ENCODE measurements around the gene SLC24A3.

SLC24A3 gene

DNA sequence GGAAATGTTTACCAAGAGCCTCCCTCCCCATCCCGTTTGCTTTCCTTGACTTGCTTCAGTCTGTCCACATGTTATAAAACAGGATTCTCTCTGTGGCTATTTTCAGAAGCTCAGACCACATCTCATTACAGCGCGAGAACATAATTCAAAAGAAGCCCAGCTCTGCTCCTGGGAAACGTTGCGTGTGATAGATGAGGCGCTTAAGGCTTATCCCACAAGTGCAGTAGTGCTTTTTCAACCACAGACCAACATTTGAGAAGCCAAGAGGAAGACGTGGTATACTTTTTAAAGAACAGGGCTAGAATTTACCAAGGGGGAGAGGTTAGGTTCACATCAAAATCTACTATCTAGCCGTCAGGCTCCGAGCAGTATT is 239.5 kb downstream of the SLC24A3 start:
- no peak for DNase-seq (ENCODE audit: low read depth, low spot score)
- TF ChIP-seq, protein P1, sequence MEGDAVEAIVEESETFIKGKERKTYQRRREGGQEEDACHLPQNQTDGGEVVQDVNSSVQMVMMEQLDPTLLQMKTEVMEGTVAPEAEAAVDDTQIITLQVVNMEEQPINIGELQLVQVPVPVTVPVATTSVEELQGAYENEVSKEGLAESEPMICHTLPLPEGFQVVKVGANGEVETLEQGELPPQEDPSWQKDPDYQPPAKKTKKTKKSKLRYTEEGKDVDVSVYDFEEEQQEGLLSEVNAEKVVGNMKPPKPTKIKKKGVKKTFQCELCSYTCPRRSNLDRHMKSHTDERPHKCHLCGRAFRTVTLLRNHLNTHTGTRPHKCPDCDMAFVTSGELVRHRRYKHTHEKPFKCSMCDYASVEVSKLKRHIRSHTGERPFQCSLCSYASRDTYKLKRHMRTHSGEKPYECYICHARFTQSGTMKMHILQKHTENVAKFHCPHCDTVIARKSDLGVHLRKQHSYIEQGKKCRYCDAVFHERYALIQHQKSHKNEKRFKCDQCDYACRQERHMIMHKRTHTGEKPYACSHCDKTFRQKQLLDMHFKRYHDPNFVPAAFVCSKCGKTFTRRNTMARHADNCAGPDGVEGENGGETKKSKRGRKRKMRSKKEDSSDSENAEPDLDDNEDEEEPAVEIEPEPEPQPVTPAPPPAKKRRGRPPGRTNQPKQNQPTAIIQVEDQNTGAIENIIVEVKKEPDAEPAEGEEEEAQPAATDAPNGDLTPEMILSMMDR (IDR thresholded peaks at IDR 0.05; ENCODE audit: low read depth, low read length), result no peak
- H3K4me3 ChIP-seq (ENCODE audit: low read depth, low read length), result no peak overlapping the region
- in situ Hi-C loops (cut with HindIII; ENCODE audit: low sequenced_read_pairs), result no loop called here

DNA sequence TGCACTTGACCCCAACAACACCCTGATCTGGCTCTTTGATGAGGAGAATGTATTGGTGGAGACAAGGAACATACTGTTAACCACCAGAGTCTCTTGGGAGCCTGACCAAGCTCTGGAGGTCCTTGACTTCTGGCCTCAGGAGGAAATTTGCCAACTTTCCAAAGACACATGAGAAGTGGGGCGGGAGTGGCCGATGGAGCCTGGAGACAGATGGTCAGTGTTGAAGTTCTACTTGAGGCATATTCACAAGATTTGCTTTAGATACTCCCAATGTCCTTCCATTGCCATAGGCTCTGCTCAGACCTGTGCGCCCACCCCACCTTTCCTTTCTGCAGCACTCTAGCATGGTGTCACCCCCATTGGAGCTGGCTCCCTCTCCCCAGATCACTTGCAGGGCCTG is 241.0 kb downstream of the SLC24A3 start:
- no peak overlapping the region for H3K4me3 ChIP-seq (ENCODE audit: low read depth, low read length)
- in situ Hi-C loops (cut with HindIII; ENCODE audit: low sequenced_read_pairs), result no loop called here
- no peak for DNase-seq (ENCODE audit: low read depth, low spot score)
- TF ChIP-seq, protein P1 (IDR thresholded peaks at IDR 0.05; ENCODE audit: low read depth, low read length), result no peak

DNA sequence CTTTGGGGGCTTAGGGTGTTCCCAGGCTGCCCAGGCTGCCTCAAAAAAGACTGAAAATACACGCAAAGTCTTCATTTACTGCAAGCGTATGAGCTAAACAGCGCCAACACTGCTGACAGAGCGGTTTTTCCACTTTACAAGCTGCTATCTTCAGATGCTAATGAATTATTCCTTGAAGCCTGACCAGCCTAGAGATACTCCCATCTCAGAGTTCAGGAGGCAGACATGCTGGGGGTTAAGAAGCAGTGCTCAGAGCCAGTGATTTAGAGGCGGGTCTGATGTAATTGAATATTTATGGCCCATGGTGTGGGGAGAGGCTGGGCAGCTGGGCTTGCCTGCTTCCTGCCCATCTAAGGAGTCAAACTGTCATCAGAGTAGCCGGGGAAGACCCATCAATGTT is 241.4 kb downstream of the SLC24A3 start:
- H3K4me3 ChIP-seq (ENCODE audit: low read depth, low read length), result no peak overlapping the region
- DNase-seq (ENCODE audit: low read depth, low spot score), result no peak
- TF ChIP-seq, protein P1 (IDR thresholded peaks at IDR 0.05; ENCODE audit: low read depth, low read length), result no peak
- in situ Hi-C loops (cut with HindIII; ENCODE audit: low sequenced_read_pairs), result no loop called here

DNA sequence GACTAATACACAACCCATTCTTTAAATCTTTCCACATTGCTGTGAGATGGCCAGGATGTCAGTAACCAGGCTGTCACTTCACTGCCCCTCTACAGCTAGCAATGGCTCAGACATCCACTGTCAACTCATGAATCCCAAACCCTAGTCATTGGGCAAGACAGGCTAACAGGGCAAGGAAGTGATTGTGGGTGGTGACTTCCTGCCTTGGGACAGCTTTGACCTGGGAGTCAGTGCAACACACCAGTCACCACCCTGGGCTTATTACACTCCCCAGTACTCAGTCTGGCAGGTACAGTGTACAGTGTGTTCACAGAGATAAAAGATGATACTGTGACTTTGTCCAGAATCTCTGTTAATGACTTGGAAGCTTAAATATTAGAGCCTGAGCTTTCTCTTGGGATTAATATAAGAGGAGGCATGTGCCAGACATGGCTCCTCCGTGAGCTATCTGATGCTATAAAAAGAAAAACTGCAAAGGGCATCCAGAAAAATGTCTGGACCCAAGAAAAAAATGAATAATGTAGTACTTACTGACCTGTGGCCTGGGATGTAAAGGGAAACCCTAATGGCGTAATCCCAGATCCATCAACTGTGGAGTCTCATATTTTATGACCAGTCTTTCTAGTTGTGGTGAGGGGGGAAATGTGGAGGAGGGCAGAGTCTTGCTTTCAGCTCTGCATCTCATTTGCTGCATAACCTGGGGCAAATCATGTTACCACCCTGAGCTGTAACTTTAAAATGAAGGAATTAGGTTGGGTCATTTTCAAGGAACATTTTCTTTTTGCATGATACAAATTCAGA is 244.4 kb downstream of the SLC24A3 start:
- no peak for DNase-seq (ENCODE audit: low read depth, low spot score)
- TF ChIP-seq, protein P1 (IDR thresholded peaks at IDR 0.05; ENCODE audit: low read depth, low read length), result no peak
- no peak overlapping the region for H3K4me3 ChIP-seq (ENCODE audit: low read depth, low read length)
- in situ Hi-C loops (cut with HindIII; ENCODE audit: low sequenced_read_pairs), result no loop called here

DNA sequence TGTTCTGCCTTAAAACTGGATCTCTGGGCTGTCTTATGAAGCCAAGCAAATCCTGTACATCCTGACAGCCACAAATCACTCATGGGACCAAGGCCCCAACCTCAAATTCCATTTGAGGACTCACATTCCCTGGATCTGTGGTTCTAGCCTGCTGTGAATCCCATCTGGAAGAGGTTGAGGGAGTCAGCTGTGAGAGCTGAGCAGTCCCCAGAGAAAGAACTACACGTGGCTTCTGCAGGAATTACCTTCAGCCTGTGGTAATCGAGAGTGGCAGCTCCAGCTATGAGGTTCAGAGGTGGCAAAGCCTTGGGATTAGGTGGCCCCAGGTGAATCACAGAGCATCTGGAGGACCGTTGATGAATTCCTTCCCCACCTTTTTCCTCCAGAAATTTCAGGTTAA is 245.2 kb downstream of the SLC24A3 start:
- TF ChIP-seq, protein P1 (IDR thresholded peaks at IDR 0.05; ENCODE audit: low read depth, low read length), result no peak
- H3K4me3 ChIP-seq (ENCODE audit: low read depth, low read length), result no peak overlapping the region
- no peak for DNase-seq (ENCODE audit: low read depth, low spot score)
- in situ Hi-C loops (cut with HindIII; ENCODE audit: low sequenced_read_pairs), result no loop called here

GRCh38 chr20:19460386-19460785 is 247.9 kb downstream of the SLC24A3 start:
- in situ Hi-C loops (cut with HindIII; ENCODE audit: low sequenced_read_pairs), result no loop called here
- TF ChIP-seq, protein P1 (IDR thresholded peaks at IDR 0.05; ENCODE audit: low read depth, low read length), result no peak

More at GRCh38 chr20:19460386-19460785, 247.9 kb downstream of the SLC24A3 start:
- H3K4me3 ChIP-seq (ENCODE audit: low read depth, low read length), result no peak overlapping the region
- DNase-seq (ENCODE audit: low read depth, low spot score), result peak; percentile 78

All from astrocyte of the spinal cord (primary cell).